Stimulated activated CD4-positive, alpha-beta T cell treated with anti-CD3 and anti-CD28 coated beads, TNF-alpha, amount 100 ng/mL, for 48 hours (primary cell): ENCODE measurements around the gene AP5Z1.

Source experiments
- DNase-seq, 3 donors: peaks; one replicate each; pipeline ENCODE4 v3.0.0-alpha.2; 2020; ENCODE audit warnings: low read depth in 3 of 3

The AP5Z1 gene

DNA sequence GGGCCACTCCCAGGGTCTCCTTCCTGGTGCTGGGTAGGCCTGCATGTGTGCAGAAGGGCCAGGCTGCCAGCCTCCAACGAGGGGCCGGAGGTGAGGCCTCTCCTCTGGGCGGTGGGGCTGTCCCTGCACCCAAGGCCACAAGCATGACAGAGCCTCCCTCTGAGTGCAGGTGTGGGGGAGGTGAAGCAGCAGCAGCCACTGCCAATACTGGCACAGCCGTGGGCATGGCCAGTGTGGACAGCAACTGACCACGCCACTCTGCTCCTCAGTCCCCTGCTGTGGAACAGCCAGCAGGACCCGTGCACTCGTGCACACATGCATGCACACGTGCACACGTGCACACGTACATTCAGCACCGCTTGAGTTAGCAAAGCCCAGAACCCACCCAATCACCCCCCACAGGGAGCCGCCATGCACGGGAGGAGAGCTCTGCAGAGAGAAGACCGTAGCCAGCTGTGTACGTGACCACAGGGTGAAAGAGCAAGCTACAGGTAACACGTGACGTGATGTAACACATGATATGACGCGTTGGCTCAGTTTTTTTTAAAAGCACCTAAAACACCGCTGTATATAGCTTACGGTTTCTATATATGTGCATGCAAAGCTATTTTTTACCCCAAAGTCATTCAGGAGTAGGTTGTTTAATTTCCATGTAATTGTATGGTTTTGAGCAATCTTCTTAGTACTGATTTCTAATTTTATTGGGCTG lies 63.4 kb downstream of the AP5Z1 start:
- no peak for DNase-seq

DNA sequence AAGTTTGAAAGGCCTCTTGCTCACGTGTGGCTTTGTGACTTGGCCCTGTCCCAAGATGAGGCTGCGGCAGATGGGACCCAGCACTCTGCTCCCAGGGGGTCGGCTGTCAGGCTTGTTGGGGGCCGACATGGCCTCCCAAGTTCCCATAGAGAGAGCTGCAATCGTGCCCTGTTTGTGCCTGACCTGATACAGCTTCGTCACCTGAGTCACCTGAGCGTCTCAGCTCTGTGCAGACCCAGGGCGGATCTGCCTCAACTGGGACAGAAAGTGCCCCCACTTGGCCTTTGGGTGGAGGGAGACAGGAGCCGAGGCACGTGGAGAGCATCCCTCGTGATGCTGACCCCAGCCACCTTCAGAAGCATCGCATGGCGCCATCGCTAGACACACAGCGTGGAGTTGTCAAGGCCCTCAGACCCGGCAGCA lies 64.7 kb downstream of the AP5Z1 start:
- no peak for DNase-seq
